HepG2 (cell line): Measurements from ENCODE around the gene TMEM134. TPM values are rescaled to one million over a fixed set of nuclear protein-coding genes. Genes with fewer than 3 reads are reported as not detected.

ENCODE experiments used
- ARNT2 ChIP-seq: sonication (generic); formaldehyde crosslinking; IDR thresholded peaks from 2 replicates; pipeline ENCODE4 v1.8.0; 2022; ENCODE audit warnings: mild to moderate bottlenecking, low read depth, missing genetic modification reagents, moderate library complexity
- HNRNPL ChIP-seq: fragments of 200-400 bp; formaldehyde crosslinking; IDR thresholded peaks from 2 replicates; pipeline ENCODE4 v1.6.1; 2017; ENCODE audit warnings: mild to moderate bottlenecking, low read depth, low read length
- KDM4B ChIP-seq: sonication (generic); formaldehyde crosslinking; IDR thresholded peaks from 2 replicates; pipeline ENCODE4 v1.4.0; 2020; ENCODE audit warnings: missing genetic modification reagents
- KLF9 ChIP-seq: IDR thresholded peaks from 2 replicates; pipeline ENCODE4 v1.6.1; 2016; ENCODE audit warnings: low read depth
- MTF2 ChIP-seq: sonication (generic); formaldehyde crosslinking; IDR thresholded peaks from 2 replicates; pipeline ENCODE4 v1.5.0; 2020; ENCODE audit warnings: missing genetic modification reagents, borderline replicate concordance
- NR2F2 ChIP-seq: IDR thresholded peaks from 2 replicates; pipeline ENCODE4 v1.6.1; 2012; ENCODE audit warnings: low read depth, inconsistent platforms, borderline replicate concordance
- RFXANK ChIP-seq: IDR thresholded peaks from 2 replicates; pipeline ENCODE4 v1.6.1; 2016
- TCF12 ChIP-seq, 2 experiments: fragments of 450-650 bp in 1 of 2; sonication (generic) in 1 of 2; formaldehyde crosslinking in 1 of 2; IDR thresholded peaks; 2 replicates each; pipeline versions ENCODE4 v1.6.1 to v1.8.0; 2017 to 2022; ENCODE audit warnings: antibody characterized with exemption in 1 of 2, mild to moderate bottlenecking in 1 of 2, missing genetic modification reagents in 1 of 2, moderate library complexity in 1 of 2
- XRCC5 ChIP-seq: fragments of 200-400 bp; formaldehyde crosslinking; optimal IDR thresholded peaks from 2 replicates; pipeline ENCODE3; 2017; ENCODE audit warnings: mild to moderate bottlenecking, low read length
- YEATS4 ChIP-seq: sonication (generic); formaldehyde crosslinking; IDR thresholded peaks from 2 replicates; pipeline ENCODE4 v1.4.0; 2020; ENCODE audit warnings: missing genetic modification reagents, borderline replicate concordance
- ZNF260 ChIP-seq: sonication (generic); formaldehyde crosslinking; IDR thresholded peaks from 2 replicates; pipeline ENCODE4 v1.4.0; 2020; ENCODE audit warnings: missing genetic modification reagents, low read depth, mild to moderate bottlenecking, borderline replicate concordance
- ZNF335 ChIP-seq: sonication (generic); formaldehyde crosslinking; IDR thresholded peaks from 2 replicates; pipeline ENCODE4 v1.4.0; 2020; ENCODE audit warnings: missing genetic modification reagents
- ZNF563 ChIP-seq: sonication (generic); formaldehyde crosslinking; IDR thresholded peaks from 2 replicates; pipeline ENCODE4 v1.8.0; 2022; ENCODE audit warnings: mild to moderate bottlenecking, moderate library complexity, missing genetic modification reagents
- ZNF577 ChIP-seq: sonication (generic); formaldehyde crosslinking; IDR thresholded peaks from 2 replicates; pipeline ENCODE4 v1.4.0; 2020; ENCODE audit warnings: mild to moderate bottlenecking, low read depth, missing genetic modification reagents, borderline replicate concordance
- ZNF720 ChIP-seq: sonication (generic); formaldehyde crosslinking; IDR thresholded peaks from 2 replicates; pipeline ENCODE4 v1.4.0; 2020; ENCODE audit warnings: missing genetic modification reagents
- ZNF841 ChIP-seq: sonication (generic); formaldehyde crosslinking; IDR thresholded peaks from 2 replicates; pipeline ENCODE4 v1.8.1; 2023; ENCODE audit warnings: missing genetic modification reagents, borderline replicate concordance
- ZSCAN21 ChIP-seq: sonication (generic); formaldehyde crosslinking; IDR thresholded peaks from 2 replicates; pipeline ENCODE4 v1.8.0; 2022; ENCODE audit warnings: mild to moderate bottlenecking, missing genetic modification reagents, moderate library complexity, borderline replicate concordance
- ZSCAN22 ChIP-seq: sonication (generic); formaldehyde crosslinking; IDR thresholded peaks from 2 replicates; pipeline ENCODE4 v1.4.0; 2020; ENCODE audit warnings: mild to moderate bottlenecking, missing genetic modification reagents
- polyA plus RNA-seq, 8 experiments: library from polyadenylated mRNA; depleted of rRNA in 3 of 8; stranded (reverse) in 7 of 8; unstranded in 1 of 8; fragments of >200 nt; fragmentation: Illumina TruSeq in 4 of 8; extraction: Trizol in 4 of 8; gene quantifications; 2 replicates each; pipeline versions ENCODE4 v1.2.1 to v1.2.3, GENCODE V29; 2011 to 2016; ENCODE audit warnings: low read depth in 4 of 8, missing spikeins in 1 of 8, mixed read lengths in 1 of 8; ENCODE audit not compliant: insufficient read depth in 1 of 8
- total RNA-seq, 5 experiments: library from RNA; depleted of rRNA; stranded (reverse); fragments of >200 nt; fragmentation: Illumina TruSeq; extraction: Trizol; gene quantifications; 2 replicates each; pipeline ENCODE4 v1.2.3, GENCODE V29; 2016; ENCODE audit warnings: low read depth in 1 of 5
- TF ChIP-seq, protein P1 (sequence below), 2 experiments: fragments of 450-650 bp in 1 of 2; sonication (generic) in 1 of 2; formaldehyde crosslinking; IDR thresholded peaks; 2 replicates each; pipeline versions ENCODE4 v1.5.0 to v1.8.0; 2020 to 2022; ENCODE audit warnings: mild to moderate bottlenecking in 1 of 2, missing genetic modification reagents in 1 of 2
- TF ChIP-seq, protein P2 (sequence below): IDR thresholded peaks from 2 replicates; pipeline ENCODE4 v1.6.1; 2016; ENCODE audit warnings: missing genetic modification reagents, missing compliant biosample characterization
- TF ChIP-seq, protein P3 (sequence below): sonication (generic); formaldehyde crosslinking; IDR thresholded peaks from 2 replicates; pipeline ENCODE4 v1.5.1; 2020; ENCODE audit warnings: missing genetic modification reagents, mild to moderate bottlenecking, borderline replicate concordance
- TF ChIP-seq, protein P4 (sequence below): IDR thresholded peaks from 2 replicates; pipeline ENCODE4 v1.6.1; 2016
- TF ChIP-seq, protein P5 (sequence below): sonication (generic); formaldehyde crosslinking; IDR thresholded peaks from 2 replicates; pipeline ENCODE4 v1.4.0; 2020; ENCODE audit warnings: missing genetic modification reagents, borderline replicate concordance

The TMEM134 gene
- total and polyA plus RNA-seq, 2 of the 13 experiments (the other 11 are each of a cell fraction or from before 2014, with no cell fraction given) = 6.9 to 26.9 TPM

DNA sequence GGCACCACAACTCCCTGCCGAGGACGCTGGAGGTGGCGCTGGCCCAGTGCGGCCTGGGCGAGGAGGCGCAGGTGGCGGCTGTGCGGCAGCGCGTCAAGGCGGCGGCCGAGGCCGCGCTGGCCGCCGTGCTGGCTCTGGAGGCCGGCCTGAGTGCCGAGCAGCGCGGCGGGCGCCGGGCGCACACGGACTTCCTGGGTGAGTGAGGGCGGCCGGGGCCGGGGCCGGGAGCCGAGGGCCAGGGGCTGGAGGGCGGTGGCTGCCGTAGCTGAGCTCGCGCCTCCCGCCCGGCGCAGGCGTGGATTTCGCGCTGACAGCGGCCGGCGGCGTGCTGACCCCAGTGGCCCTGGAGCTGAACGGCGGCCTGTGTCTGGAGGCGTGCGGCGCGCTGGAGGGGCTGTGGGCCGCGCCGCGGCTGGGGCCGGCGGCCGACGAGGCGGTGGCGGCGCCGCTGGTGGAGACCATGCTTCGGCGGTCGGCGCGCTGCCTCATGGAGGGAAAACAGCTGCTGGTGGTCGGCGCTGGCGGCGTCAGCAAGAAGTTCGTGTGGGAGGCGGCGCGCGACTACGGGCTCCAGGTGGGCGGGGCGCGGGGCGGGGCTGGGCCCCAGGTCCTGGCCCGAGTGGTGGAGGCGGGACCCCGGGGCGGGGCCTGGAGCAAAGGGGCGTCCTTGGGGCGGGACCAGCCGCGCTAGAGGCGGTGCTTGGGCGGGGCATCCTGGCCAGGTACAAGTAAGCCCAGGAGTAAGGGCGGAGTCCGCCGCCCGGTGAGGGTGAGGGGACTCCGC, 48.2 kb downstream of the TMEM134 start (continued):
- no peak for TF ChIP-seq ZNF260 (CRISPR knock-in tag)
- TF ChIP-seq, protein P1, sequence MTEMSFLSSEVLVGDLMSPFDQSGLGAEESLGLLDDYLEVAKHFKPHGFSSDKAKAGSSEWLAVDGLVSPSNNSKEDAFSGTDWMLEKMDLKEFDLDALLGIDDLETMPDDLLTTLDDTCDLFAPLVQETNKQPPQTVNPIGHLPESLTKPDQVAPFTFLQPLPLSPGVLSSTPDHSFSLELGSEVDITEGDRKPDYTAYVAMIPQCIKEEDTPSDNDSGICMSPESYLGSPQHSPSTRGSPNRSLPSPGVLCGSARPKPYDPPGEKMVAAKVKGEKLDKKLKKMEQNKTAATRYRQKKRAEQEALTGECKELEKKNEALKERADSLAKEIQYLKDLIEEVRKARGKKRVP (CRISPR knock-in tag; IDR thresholded peaks at IDR 0.05) = no peak
- no peak for TF ChIP-seq XRCC5
- no peak for TF ChIP-seq ZSCAN22 (CRISPR knock-in tag)
- TF ChIP-seq, protein P2, sequence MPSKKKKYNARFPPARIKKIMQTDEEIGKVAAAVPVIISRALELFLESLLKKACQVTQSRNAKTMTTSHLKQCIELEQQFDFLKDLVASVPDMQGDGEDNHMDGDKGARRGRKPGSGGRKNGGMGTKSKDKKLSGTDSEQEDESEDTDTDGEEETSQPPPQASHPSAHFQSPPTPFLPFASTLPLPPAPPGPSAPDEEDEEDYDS (CRISPR knock-in tag) = peak; percentile 99
- TF ChIP-seq, protein P3, sequence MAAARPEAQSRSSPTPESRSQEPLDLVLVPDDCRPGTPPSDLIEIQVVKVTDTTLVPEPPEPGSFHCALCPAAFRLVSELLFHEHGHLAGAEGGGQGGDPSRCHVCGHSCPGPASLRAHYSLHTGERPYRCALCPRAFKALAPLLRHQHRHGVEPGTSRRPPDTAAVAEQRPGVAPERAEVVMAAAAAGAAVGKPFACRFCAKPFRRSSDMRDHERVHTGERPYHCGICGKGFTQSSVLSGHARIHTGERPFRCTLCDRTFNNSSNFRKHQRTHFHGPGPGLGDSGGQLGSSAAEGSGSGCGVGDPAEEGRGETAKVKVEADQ (CRISPR knock-in tag) = no peak
- no peak for TF ChIP-seq ZNF720 (CRISPR knock-in tag)
- TF ChIP-seq, protein P4, sequence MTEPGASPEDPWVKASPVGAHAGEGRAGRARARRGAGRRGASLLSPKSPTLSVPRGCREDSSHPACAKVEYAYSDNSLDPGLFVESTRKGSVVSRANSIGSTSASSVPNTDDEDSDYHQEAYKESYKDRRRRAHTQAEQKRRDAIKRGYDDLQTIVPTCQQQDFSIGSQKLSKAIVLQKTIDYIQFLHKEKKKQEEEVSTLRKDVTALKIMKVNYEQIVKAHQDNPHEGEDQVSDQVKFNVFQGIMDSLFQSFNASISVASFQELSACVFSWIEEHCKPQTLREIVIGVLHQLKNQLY = no peak
- no peak for TF ChIP-seq ZNF841 (CRISPR knock-in tag)
- TF ChIP-seq MTF2 (CRISPR knock-in tag) = no peak
- TF ChIP-seq ZNF577 (CRISPR knock-in tag) = no peak
- no peak for TF ChIP-seq HNRNPL
- TF ChIP-seq ARNT2 (CRISPR knock-in tag) = peak; percentile 53; the same call in 1 of the 2 replicates
- TF ChIP-seq, protein P5, sequence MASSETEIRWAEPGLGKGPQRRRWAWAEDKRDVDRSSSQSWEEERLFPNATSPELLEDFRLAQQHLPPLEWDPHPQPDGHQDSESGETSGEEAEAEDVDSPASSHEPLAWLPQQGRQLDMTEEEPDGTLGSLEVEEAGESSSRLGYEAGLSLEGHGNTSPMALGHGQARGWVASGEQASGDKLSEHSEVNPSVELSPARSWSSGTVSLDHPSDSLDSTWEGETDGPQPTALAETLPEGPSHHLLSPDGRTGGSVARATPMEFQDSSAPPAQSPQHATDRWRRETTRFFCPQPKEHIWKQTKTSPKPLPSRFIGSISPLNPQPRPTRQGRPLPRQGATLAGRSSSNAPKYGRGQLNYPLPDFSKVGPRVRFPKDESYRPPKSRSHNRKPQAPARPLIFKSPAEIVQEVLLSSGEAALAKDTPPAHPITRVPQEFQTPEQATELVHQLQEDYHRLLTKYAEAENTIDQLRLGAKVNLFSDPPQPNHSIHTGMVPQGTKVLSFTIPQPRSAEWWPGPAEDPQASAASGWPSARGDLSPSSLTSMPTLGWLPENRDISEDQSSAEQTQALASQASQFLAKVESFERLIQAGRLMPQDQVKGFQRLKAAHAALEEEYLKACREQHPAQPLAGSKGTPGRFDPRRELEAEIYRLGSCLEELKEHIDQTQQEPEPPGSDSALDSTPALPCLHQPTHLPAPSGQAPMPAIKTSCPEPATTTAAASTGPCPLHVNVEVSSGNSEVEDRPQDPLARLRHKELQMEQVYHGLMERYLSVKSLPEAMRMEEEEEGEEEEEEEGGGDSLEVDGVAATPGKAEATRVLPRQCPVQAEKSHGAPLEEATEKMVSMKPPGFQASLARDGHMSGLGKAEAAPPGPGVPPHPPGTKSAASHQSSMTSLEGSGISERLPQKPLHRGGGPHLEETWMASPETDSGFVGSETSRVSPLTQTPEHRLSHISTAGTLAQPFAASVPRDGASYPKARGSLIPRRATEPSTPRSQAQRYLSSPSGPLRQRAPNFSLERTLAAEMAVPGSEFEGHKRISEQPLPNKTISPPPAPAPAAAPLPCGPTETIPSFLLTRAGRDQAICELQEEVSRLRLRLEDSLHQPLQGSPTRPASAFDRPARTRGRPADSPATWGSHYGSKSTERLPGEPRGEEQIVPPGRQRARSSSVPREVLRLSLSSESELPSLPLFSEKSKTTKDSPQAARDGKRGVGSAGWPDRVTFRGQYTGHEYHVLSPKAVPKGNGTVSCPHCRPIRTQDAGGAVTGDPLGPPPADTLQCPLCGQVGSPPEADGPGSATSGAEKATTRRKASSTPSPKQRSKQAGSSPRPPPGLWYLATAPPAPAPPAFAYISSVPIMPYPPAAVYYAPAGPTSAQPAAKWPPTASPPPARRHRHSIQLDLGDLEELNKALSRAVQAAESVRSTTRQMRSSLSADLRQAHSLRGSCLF = no peak
- TF ChIP-seq ZNF335 (CRISPR knock-in tag) = no peak
- no peak for TF ChIP-seq RFXANK
- peak; percentile 55 for TF ChIP-seq ZNF563 (CRISPR knock-in tag)
- no peak for TF ChIP-seq KDM4B
- TF ChIP-seq ZSCAN21 (CRISPR knock-in tag) = 0 out of 2 replicates have a peak, but pooled peaks have one; percentile 57
- peak; percentile 62; the same call in 1 of the 2 replicates for TF ChIP-seq YEATS4 (CRISPR knock-in tag)
- TF ChIP-seq NR2F2 = no peak
- no peak for TF ChIP-seq KLF9 (CRISPR knock-in tag)
- no peak for TF ChIP-seq TCF12 (IDR thresholded peaks at IDR 0.05)
- TF ChIP-seq TCF12 (CRISPR knock-in tag; IDR thresholded peaks at IDR 0.05) = no peak
